ENCODE results near the gene ZNF821.
"Not testable (repeated sequence)": the region's sequence is repeated elsewhere in the genome, so short reads cannot be mapped to it uniquely, and the experiment has no call there.

The ZNF821 gene

DNA sequence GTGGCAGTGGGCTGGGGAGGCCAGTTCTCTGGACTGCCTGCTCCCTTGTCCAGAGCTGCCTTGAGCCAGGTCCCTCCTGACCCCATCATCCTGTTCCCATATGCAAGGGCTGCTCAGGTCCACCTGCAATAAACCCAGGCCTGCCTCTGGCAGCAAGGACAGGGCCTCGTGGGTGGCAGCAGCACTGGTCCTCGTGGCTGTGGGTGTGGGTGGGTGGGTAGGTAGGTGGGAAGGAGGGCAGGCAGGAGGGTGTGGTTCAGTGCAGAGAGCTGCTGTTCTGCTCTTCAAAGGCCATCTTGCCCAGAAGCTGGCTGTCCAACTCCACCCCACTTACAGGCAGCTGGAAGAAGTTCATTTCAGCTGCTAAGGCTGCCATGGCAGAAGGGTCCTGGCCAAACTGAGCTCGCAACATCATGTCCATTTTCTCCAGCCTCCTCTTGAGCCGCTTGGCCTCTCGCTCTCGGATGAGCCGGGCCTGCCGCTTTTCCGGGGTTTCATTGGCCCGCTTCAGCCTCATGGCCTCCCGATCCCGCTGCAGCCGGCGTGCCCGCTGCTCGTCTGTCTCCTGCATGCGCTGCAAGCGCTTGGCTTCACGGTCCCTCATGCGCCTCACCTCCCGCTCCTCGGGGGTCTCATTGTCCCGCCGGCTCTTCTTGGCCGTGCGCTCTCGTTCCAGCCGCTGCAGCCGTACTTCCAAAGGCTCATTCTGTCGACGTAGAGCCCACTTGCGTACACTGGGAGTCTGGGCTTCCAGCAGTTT, 24.0 kb downstream of the ZNF821 start:
- DNase-seq: no peak

GRCh38 chr16:71855937-71856662, 27.9 kb downstream of the ZNF821 start:
- DNase-seq: no peak

DNA sequence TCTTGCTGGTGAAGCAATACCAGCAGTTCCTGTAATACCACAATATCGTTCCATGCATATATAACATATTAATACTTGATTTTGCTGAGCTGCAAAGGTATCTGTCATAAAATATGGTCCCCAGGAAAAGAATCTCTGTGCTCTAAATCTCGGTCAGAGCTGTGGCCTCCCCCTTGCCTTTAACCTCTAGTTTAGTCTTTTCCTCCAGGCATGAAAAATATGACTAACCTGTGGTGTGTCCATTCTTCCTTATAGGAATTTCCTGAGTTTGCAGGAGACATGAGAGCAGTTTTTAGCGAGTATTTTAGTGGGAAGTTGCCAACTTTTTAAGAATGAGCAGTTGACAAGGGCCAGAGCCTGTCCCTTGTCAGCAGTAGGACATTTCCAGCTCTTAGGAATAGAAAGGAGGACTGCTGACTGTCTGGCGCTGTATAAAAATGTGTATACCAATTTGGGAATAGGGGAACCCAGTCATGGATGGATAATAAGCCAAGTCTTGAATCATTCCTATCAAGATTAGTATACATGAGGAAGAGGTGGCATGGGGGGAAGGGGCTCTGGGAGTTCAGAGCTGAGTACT, 29.5 kb downstream of the ZNF821 start:
- no peak for DNase-seq

DNA sequence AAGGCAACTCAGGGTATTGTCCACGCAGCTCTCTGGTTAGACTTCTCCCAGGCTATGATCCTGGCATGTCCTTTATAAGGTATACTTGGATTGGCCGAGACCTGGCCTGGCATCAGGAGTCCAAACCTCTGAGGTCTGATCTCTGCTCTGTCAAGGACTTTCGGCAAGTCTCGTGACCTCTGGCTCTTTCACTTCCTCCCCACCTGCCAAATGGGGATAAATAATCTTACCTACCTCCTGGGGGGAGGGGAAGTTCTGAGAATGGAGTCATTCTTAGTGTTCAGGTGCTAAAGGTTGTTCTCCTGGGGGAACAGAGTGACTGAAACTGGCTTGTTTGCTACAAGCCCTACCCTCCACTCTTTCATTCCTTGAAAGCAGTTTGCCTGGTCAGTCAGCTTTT, 30.6 kb downstream of the ZNF821 start:
- DNase-seq: no peak

- DNase-seq: no peak
Observed at GRCh38 chr16:71852561-71852960, 31.4 kb downstream of the ZNF821 start.

GRCh38 chr16:71852158-71852557, 31.8 kb downstream of the ZNF821 start:
- peak in 1 of 2 donors; percentile 1 for DNase-seq

DNA sequence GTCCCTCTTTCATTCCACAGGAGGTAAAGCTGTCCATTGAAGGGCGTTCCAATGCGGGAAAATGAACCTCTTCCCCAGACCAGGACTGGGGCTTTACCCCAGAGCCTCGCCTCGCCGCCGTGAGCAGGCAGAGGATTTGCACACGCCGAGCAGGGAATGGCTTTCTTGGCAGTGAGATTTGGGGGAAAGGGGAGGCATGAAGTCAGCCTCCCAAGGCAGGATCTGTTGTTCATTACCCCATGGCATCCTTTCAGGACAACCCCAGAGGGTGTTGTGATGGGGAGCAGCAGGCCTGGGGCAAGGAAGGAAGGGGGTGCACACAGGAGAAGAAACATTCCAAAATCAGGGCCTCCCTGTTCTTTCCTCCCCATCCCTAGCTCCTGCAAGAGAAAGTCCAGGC, 32.2 kb downstream of the ZNF821 start:
- DNase-seq: no peak

- DNase-seq: no peak
Observed at GRCh38 chr16:71848622-71849021, 35.4 kb downstream of the ZNF821 start.

- no peak for DNase-seq
Observed at GRCh38 chr16:71847096-71847495, 36.9 kb downstream of the ZNF821 start.

- DNase-seq: peak; percentile 1 to 23
Observed at GRCh38 chr16:71846431-71846830, 37.6 kb downstream of the ZNF821 start.

DNA sequence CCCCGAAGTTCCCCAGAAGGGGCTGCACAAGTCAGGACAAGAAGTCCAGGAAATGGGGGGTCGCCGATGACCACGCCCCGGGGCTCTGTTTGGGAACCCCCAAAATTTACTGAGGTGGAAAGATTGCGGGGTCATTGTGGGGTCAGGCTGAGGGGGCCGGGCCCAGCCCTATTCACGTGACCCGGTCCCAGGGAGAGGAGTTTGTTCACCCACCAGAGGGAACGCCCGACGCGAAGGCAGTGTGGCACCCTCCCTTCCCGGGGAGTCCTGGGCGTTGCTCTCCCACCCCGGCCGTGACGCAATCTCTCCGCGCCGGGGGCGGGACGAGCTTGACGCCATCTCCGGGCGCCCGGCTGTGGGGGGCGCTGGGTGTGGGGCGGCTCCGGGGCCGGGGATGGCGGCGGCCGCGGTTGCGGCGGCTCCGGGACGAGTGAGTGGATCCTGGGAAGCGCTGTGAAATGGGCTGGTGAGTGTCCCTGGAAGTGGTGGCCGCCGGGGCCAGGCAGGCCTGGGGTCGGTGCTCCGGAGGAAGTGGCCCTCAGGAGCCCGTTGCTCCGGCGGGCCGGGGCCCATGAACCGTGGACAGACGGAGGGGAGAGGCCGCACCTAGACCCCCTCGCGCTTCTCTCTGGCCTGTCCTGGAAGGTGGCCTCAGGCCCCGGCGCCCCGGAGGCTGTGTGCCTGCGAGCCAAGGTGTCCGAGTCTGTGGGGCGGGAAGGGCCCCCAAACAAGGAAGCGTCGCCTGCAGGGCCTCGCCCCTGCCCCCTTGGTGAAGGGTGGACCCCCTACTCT, 38.1 kb downstream of the ZNF821 start, which contains the start of gene ATXN1L:
ATXN1L (plus strand) TSS at position 338 of the 792 bp plus-strand sequence. CDS start 3,765 bp downstream, outside the sequence.
- peak; percentile 73 to 81 for DNase-seq

- DNase-seq: no peak
Observed at GRCh38 chr16:71843572-71843971, 40.4 kb downstream of the ZNF821 start.

GRCh38 chr16:71840052-71840451, 43.9 kb downstream of the ZNF821 start:
- DNase-seq: no peak

DNA sequence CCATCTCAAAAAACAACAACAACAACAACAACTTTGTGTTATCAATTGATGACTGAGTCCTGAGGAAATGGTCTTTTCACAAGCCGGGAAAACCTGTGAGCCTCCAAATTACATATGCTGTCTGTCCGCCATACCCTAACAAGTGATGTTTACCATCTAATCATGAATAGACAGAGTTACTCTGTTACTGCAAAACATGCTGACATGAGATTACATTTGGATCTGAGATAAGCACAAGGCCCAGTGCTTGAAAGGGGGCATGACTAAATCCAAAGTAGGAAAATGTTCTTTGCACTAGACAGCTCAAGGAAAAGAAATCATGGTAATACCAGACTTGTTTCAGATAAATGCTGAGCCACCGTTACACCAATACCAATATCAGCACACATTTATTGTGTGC, 46.8 kb downstream of the ZNF821 start:
- DNase-seq: no peak

DNA sequence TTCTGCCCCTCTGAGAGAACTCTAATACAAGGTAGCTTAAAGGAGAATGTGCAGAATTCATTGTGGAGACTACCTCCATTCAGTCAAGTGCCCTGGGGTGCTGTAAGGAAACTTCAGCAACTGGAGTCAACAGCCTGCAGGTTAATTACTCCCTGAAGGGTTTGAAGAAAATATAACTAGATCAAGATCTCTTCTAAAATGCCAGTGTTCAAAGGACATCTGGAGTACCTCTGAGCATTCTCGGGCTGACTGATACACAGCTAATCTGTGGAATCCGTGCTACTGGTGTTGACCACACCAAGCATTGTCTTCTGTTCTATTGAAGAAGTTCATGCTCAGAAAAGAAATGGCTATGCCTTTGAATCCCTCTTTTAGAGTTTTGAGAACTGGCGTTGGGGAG, 49.7 kb downstream of the ZNF821 start:
- DNase-seq: no peak

DNA sequence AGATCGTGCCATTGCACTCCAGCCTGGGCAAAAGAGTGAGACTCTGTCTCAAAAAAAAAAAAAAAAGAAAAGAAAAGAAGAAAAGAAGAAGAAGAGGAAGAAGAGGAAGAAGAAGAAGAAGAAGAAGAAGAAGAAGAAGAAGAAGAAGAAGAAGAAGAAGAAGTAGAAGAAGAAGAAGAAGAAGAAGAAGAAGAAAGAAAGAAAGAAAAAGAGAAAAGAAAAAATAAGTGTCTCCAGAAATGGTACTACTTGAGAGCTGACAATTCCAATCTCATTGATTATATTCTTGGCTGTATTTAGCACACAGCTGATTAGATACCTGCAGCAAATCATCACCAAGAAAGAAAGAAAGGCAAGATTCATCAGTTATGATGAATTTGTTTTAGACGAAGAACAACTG, 51.9 kb downstream of the ZNF821 start:
- not testable (repeated sequence) for DNase-seq

DNA sequence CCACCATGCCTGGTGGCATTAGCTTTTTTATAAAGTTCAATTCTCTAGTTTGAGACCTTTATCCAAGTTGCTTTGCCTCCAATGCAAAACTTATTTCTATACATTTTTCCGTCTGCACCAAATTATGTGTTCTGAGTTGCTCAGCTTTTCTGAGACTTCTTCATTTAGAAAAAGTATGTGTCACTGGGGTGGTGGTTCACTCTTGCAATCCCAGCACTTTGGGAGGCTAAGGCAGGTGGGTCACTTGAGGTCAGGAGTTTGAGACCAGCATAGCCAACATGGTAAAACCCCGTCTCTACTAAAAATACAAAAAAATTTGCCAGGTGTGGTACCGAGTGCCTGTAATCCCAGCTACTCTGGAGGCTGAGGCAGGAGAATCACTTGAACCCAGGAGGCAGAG, 52.3 kb downstream of the ZNF821 start:
- DNase-seq: not testable (repeated sequence)

DNA sequence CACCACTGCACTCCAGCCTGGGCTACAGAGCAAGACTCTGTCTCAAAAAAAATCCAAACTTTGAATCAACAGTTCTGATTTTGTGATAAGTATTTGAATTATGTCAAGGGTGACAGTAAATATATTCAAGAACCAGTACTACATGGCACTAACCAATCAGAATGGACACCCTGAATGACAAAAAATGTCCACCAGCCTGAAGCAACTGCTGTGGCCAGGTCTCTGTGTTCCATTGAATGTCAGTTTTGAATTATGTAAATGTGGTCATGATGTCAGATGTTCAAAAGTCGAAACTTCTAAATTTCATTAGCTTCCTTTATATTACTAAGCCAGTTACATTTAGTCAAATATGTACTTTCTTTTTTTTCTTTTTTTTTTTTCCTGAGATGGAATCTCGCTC, 53.6 kb downstream of the ZNF821 start:
- no peak for DNase-seq

- no peak for DNase-seq
Observed at GRCh38 chr16:71826533-71827017, 57.4 kb downstream of the ZNF821 start.

DNA sequence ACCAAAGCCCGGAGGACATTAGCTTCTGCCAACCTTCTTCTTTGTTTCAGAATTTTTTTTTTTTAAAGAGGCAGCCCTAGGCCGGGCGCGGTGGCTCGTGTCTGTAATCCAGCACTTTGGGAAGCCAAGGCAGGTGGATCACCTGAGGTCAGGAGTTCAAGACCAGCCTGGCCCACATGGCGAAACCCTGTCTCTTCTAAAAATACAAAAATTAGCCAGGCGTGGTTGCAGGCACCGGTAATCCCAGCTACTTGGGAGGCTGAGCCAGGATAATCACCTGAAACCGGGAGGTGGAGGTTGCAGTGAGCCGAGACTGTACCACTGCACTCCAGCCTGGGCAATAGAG, 66.9 kb downstream of the ZNF821 start:
- not testable (repeated sequence) for DNase-seq

DNA sequence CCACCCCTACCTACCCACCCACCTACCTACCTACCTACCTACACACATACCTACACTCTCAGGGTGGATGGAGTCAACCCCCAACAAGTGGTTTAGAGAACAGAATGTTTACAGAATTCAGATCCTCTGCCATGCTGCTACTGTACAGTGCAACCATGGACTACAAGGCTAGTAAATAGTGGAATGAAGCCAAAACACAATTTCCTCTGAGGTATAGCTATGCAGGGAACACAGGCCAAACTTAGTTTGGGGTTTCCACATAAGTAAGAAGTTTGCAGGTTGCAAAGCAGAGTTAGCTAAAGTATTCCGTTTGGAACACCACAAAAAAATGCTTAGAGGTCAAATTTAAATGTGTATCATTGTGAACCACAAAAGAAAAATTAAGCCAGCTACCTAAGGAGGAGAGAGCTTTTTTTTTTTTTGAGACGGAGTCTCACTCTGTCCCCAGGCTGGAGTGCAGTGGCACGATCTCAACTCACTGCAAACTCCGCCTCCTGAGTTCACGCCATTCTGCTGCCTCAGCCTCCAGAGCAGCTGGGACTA, 72.7 kb downstream of the ZNF821 start:
- no peak for DNase-seq

GRCh38 chr16:71810155-71810530, 73.8 kb downstream of the ZNF821 start:
- not testable (repeated sequence) for DNase-seq

Measured in hippocampal formation (tissue), 2 donors.